ENCODE results near the gene CCM2L. TPM values are rescaled to one million over a fixed set of nuclear protein-coding genes. Genes with fewer than 3 reads are reported as not detected.

Gene CCM2L
- total RNA-seq, 4 donors from 2014 or later = 7.4 to 16.0 (median 9.7) TPM

DNA sequence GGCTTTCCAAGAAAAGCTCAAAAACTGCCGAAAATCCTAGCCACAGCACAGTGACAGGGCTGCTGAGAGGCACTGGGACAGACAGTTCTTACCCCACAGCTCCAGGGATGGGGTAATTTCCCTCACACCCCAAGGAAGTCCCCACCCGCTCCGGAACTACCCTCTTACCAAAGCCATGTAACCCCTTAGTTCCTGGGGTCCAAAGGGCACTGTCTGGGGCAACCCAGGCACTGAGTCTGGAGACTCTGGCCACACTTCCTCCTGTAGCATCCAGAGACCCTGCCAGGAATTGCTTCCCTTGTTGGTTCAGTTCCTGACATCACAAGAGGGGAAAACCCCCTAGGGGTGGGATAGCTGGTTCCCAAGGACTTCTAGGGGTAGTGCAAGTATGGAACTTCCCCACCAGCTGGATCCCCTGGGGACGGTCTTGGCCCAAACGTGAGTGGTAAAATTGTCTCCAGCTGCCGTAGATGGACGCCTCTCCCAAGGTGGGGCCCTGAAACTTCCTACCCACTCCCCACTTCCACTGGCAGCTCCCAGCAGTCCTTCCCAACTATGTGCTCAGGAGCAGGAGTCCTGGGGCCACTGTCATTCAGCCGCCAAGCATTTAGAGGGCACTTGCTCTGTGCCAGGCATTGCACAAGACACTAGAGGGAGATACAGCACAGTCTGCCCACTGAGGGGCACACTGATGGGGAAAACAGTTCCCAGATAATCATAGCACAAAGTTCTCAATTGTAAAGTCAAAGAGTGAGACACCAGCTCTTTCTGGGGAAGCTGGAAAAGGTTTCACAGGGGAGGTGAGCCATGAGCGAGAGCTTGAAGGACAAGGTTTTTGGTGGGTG lies 24.6 kb downstream of the CCM2L start:
- no peak for TF ChIP-seq POLR2A (IDR thresholded peaks at IDR 0.05)
- TF ChIP-seq, protein P1, sequence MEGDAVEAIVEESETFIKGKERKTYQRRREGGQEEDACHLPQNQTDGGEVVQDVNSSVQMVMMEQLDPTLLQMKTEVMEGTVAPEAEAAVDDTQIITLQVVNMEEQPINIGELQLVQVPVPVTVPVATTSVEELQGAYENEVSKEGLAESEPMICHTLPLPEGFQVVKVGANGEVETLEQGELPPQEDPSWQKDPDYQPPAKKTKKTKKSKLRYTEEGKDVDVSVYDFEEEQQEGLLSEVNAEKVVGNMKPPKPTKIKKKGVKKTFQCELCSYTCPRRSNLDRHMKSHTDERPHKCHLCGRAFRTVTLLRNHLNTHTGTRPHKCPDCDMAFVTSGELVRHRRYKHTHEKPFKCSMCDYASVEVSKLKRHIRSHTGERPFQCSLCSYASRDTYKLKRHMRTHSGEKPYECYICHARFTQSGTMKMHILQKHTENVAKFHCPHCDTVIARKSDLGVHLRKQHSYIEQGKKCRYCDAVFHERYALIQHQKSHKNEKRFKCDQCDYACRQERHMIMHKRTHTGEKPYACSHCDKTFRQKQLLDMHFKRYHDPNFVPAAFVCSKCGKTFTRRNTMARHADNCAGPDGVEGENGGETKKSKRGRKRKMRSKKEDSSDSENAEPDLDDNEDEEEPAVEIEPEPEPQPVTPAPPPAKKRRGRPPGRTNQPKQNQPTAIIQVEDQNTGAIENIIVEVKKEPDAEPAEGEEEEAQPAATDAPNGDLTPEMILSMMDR (IDR thresholded peaks at IDR 0.05) = no peak
- no peak for DNase-seq
- 52 to 63% methylated on average over 7 to 8 of the region's 9 CpGs for WGBS, 2 donors
- Histone ChIP-seq H3K36me3 (no peaks in the 10 kb centered on the region), H3K27me3 (no peaks in the 10 kb centered on the region), H3K4me3 (replicated peaks in 1 of 3) (no peak overlapping the region), H3K27ac (no peak overlapping the region), H3K4me1 (peaks cover 5% of the 10 kb centered on the region in 2 donors), H3K9me3 (no peaks in the 10 kb centered on the region)
- intact Hi-C loops (cut with DNase I) = loop anchor here (10.0 kb wide), 1 partner anchor 210 kb away; no protein-coding TSS in a partner anchor

DNA sequence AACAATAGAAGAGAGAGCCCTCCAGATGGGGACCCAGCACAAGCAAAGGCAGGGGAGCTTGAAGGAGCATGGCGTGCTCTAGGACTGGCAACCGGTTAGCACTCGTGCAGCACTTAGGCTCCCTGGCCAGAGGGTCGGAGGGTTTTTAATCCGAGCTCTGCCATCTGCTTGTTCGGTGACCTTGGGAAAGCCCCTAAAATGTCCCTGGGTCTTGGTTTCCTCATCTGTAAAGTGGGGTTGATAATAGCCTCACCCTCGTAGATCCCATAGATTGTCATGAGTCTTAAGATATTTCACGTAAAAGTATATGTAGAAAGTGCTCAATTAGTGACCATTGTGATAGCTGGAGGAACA lies 25.2 kb downstream of the CCM2L start:
- no peaks in the 10 kb centered on the region for H3K9me3 ChIP-seq
- DNase-seq = no peak
- intact Hi-C loops (cut with DNase I) = loop anchor here (10.0 kb wide), 1 partner anchor 211 kb away; no protein-coding TSS in a partner anchor
- H3K27me3 ChIP-seq = no peaks in the 10 kb centered on the region
- H3K4me3 ChIP-seq (replicated peaks in 1 of 3) = no peak overlapping the region
- H3K36me3 ChIP-seq = no peaks in the 10 kb centered on the region
- H3K27ac ChIP-seq = no peak overlapping the region
- H3K4me1 ChIP-seq = peaks cover 5% of the 10 kb centered on the region in 2 donors
- no peak for TF ChIP-seq POLR2A (IDR thresholded peaks at IDR 0.05)
- TF ChIP-seq, protein P1 (IDR thresholded peaks at IDR 0.05) = no peak
- 87 to 88% methylated on average over 8 of the region's 8 CpGs for WGBS, 2 donors

DNA sequence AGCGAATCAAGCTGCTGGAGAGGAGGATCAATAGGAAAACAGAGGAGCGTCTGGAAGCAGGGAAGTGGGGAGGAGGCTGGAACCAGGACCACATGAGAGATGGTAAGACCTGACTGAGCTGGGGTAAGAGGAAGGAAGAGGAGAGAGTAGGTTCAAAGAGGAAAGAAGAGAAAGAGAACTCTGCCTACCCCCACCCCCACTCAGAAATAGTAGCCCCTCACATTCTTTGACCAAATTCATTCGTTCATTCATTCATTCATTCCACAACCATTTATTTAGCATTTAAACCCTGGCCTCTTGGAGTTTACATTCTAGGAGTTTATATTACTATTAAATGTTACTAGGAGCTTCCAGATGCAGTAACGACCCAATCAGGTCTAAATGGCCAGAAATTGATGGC lies 26.0 kb downstream of the CCM2L start:
- H3K36me3 ChIP-seq = no peaks in the 10 kb centered on the region
- no peaks in the 10 kb centered on the region for H3K27me3 ChIP-seq
- no peak overlapping the region for H3K27ac ChIP-seq
- WGBS, 2 donors = 44 to 49% methylated on average over 4 of the region's 4 CpGs
- H3K4me1 ChIP-seq = peaks cover 1% of the 10 kb centered on the region in 2 donors
- intact Hi-C loops (cut with DNase I) = loop anchor here (10.0 kb wide), 1 partner anchor 211 kb away; no protein-coding TSS in a partner anchor
- H3K9me3 ChIP-seq = no peaks in the 10 kb centered on the region
- no peak overlapping the region for H3K4me3 ChIP-seq (replicated peaks in 1 of 3)
- TF ChIP-seq, protein P1 (IDR thresholded peaks at IDR 0.05) = no peak
- TF ChIP-seq POLR2A (IDR thresholded peaks at IDR 0.05) = no peak
- DNase-seq = no peak

DNA sequence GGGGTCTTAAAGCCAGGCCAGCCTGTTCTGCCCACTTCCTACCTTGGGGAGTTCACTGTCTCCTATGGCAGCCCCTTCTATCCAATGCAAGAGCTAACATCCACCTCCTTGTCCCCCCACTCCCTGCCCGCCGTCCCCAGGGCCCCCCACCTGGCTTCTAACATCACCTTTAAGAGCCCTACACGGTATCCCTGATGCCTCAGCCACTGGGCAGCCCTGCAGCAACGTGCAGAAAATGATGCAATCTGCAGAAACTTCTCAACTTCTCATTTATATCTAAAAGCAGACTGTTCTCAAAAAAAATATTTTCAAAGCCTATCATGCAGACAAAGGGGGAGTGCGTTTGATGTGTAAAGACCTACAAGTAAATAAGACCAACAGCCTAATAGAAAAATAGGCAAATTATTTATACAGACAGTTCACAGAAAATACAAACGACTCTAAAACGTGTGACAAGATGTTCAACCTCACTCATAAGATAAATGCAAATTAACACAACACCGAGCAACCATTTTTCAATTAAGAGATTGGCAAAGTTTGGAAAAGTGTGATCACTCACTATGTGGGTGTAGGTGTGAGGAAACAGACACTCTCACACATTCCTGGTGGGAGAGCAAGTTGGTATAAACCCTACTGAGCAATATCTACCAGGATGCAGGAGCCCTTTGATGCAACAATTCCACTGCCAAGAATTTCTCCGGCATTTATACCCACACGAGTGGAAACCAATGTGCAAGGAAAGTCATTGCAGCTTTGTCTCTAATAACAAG lies 26.7 kb downstream of the CCM2L start:
- 50 to 56% methylated on average over 10 of the region's 10 CpGs for WGBS, 2 donors
- Histone ChIP-seq H3K4me3 (replicated peaks in 1 of 3) (no peak overlapping the region), H3K9me3 (no peaks in the 10 kb centered on the region), H3K4me1 (no peaks in the 10 kb centered on the region), H3K27me3 (no peaks in the 10 kb centered on the region), H3K27ac (no peak overlapping the region), H3K36me3 (no peaks in the 10 kb centered on the region)
- no peak for TF ChIP-seq POLR2A (IDR thresholded peaks at IDR 0.05)
- TF ChIP-seq, protein P1 (IDR thresholded peaks at IDR 0.05) = no peak
- intact Hi-C loops (cut with DNase I) = loop anchor here (10.0 kb wide), 1 partner anchor 212 kb away; no protein-coding TSS in a partner anchor
- no peak for DNase-seq

Measured in thyroid gland (tissue), 4 donors.